PC-9 (cell line): ENCODE results near the gene MAN1C1. TPM values are rescaled to one million over a fixed set of nuclear protein-coding genes. Genes with fewer than 3 reads are reported as not detected.

ENCODE experiments used
- BruUV-seq: library from RNA; stranded (reverse); fragments of 400-500 nt; replicated peaks from 2 replicates; lab custom pipeline; 2021; lab: Mats Ljungman, UMichigan
- CTCF ChIA-PET: fragments of 300-600 bp; sonication (Branson Sonifier 250); formaldehyde crosslinking; loops from one replicate; lab custom pipeline; 2022; ENCODE audit warnings: antibody characterized with exemption; lab: Charles Lee
- POLR2A ChIA-PET: fragments of 300-600 bp; sonication (Branson Sonifier 250); formaldehyde crosslinking; loops from one replicate; lab custom pipeline; 2022; ENCODE audit warnings: antibody characterized with exemption; ENCODE audit not compliant: unreplicated experiment; lab: Charles Lee
- DNase-seq, 2 experiments: peaks; one replicate each; pipeline versions ENCODE4 v3.0.0 to v3.0.0-alpha.2; 2015 to 2022; ENCODE audit warnings: mixed read lengths in 1 of 2
- H2AFZ ChIP-seq: fragments of 200-600 bp; sonication (generic); 2 replicates; pipeline ENCODE4 v1.8.1; 2017; ENCODE audit warnings: antibody characterized with exemption
- H3F3A ChIP-seq: fragments of 200-600 bp; sonication (generic); 2 replicates; pipeline ENCODE4 v1.8.1; 2017; ENCODE audit warnings: antibody characterized with exemption, mild to moderate bottlenecking, low read depth; ENCODE audit not compliant: insufficient read depth
- H3K27ac ChIP-seq: fragments of 200-600 bp; sonication (generic); 2 replicates; pipeline ENCODE4 v1.6.1; 2016; ENCODE audit warnings: mixed run types
- H3K27me3 ChIP-seq: fragments of 200-600 bp; sonication (generic); 2 replicates; pipeline ENCODE4 v1.6.1; 2016; ENCODE audit warnings: low read depth, mixed run types; ENCODE audit not compliant: insufficient read depth
- H3K36me3 ChIP-seq: fragments of 200-600 bp; sonication (generic); 2 replicates; pipeline ENCODE4 v1.6.1; 2016; ENCODE audit warnings: low read depth, mixed run types
- H3K4me1 ChIP-seq: fragments of 200-600 bp; sonication (generic); replicated peaks from 2 replicates; pipeline ENCODE4 v1.6.1; 2016; ENCODE audit warnings: mixed run types; ENCODE audit not compliant: insufficient read depth
- H3K4me2 ChIP-seq: fragments of 200-600 bp; sonication (generic); 2 replicates; pipeline ENCODE4 v1.6.1; 2017; ENCODE audit warnings: mixed run types
- H3K4me3 ChIP-seq: fragments of 200-600 bp; sonication (generic); 2 replicates; pipeline ENCODE4 v1.6.1; 2016; ENCODE audit warnings: mixed run types
- H3K79me2 ChIP-seq: fragments of 200-600 bp; sonication (generic); 2 replicates; pipeline ENCODE4 v1.6.1; 2017; ENCODE audit warnings: low read depth, mixed run types
- H3K9me2 ChIP-seq: fragments of 200-600 bp; sonication (generic); 2 replicates; pipeline ENCODE4 v1.8.1; 2017; ENCODE audit warnings: mild to moderate bottlenecking; ENCODE audit not compliant: insufficient read depth
- H3K9me3 ChIP-seq: fragments of 200-600 bp; sonication (generic); 2 replicates; pipeline ENCODE4 v1.8.1; 2016; ENCODE audit warnings: low read depth; ENCODE audit not compliant: insufficient read depth
- H4K20me1 ChIP-seq: fragments of 200-600 bp; sonication (generic); 2 replicates; pipeline ENCODE4 v1.8.1; 2017; ENCODE audit not compliant: insufficient read depth
- EZH2 ChIP-seq: fragments of 200-600 bp; sonication (generic); IDR thresholded peaks from 2 replicates; pipeline ENCODE4 v1.8.0; 2017; ENCODE audit warnings: antibody characterized with exemption, low read depth
- intact Hi-C: fragments of 100-400 bp; cut with micrococcal nuclease; formaldehyde crosslinking; loops from one replicate; pipeline ENCODE4 v1.10.0; 2022; ENCODE audit not compliant: unreplicated experiment
- total RNA-seq: library from RNA; stranded (reverse); gene quantifications from 2 replicates; pipeline ENCODE4 v1.2.3, GENCODE V29; 2021
- TF ChIP-seq, protein P1 (sequence below): fragments of 200-600 bp; sonication (generic); conservative IDR thresholded peaks from 2 replicates; pipeline ENCODE4 v1.6.1; 2017; ENCODE audit warnings: mixed run types, antibody characterized with exemption, mild to moderate bottlenecking, moderate library complexity

MAN1C1 gene
- total RNA-seq, 1 experiment from 2014 or later, result 0.41 TPM

GRCh38 chr1:25750923-25751605 lies 134.5 kb downstream of the MAN1C1 start:
- Histone ChIP-seq H4K20me1 (no peaks in the 10 kb centered on the region), H3K4me2 (no peak overlapping the region), H3K9me3 (no peaks in the 10 kb centered on the region), H3K4me1 (no peaks in the 10 kb centered on the region), H3K36me3 (no peaks in the 10 kb centered on the region), H2AFZ (no peak overlapping the region), H3K79me2 (no peaks in the 10 kb centered on the region), H3K27me3 (no peaks in the 10 kb centered on the region), H3K4me3 (no peak overlapping the region), H3F3A (no peaks in the 10 kb centered on the region), H3K27ac (no peak overlapping the region), H3K9me2 (no peaks in the 10 kb centered on the region)
- TF ChIP-seq, protein P1, sequence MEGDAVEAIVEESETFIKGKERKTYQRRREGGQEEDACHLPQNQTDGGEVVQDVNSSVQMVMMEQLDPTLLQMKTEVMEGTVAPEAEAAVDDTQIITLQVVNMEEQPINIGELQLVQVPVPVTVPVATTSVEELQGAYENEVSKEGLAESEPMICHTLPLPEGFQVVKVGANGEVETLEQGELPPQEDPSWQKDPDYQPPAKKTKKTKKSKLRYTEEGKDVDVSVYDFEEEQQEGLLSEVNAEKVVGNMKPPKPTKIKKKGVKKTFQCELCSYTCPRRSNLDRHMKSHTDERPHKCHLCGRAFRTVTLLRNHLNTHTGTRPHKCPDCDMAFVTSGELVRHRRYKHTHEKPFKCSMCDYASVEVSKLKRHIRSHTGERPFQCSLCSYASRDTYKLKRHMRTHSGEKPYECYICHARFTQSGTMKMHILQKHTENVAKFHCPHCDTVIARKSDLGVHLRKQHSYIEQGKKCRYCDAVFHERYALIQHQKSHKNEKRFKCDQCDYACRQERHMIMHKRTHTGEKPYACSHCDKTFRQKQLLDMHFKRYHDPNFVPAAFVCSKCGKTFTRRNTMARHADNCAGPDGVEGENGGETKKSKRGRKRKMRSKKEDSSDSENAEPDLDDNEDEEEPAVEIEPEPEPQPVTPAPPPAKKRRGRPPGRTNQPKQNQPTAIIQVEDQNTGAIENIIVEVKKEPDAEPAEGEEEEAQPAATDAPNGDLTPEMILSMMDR, result no peak
- no peak for TF ChIP-seq EZH2
- ChIA-PET POLR2A (no interaction called here), CTCF (no interaction called here)
- intact Hi-C loops, result no loop called here
- no peak for DNase-seq
- no TSS peak for BruUV-seq

DNA sequence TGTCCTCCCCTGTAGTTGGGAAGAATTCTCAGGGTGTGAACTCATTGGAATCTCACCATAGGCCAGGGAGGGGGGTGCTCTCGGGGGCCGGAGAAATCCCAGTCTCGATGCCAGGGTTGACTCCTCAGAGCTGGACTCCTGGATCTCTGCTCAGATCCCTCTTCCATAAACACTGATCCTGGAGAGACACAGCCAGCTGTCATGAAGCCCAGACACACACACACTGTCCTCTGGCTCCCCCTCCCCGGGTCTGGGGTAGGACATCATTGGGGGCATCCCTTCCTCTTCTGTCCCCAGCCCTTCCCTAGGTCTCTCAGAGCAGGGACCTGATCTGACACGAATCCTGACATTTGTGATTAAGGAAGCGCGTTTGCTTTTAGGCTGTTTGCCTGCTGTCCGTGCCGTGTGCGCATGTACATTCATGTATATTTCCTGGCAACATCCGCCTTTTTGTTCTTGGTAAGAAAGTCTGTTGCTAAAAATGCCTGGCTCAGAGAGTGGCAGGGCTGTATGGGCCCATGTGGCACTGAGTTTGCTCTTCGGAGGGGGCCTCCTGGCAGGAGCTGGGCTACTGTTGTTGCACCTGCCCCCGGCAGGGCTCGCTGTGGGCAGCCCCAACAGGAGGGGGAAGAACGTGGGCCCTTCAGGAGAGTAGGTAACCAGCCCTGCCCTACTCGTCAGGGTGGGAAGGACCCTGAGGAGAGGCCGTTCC lies 138.0 kb downstream of the MAN1C1 start:
- POLR2A ChIA-PET, result interaction anchor here (0.6 kb wide), 1 partner anchor 1791 kb away, joined by 3 read pairs; no protein-coding TSS in a partner anchor
- no peak overlapping the region for H2AFZ ChIP-seq
- no peak overlapping the region for H3K27ac ChIP-seq
- TF ChIP-seq, protein P1, result no peak
- TF ChIP-seq EZH2, result no peak
- H3K4me2 ChIP-seq, result no peak overlapping the region
- H3K4me1 ChIP-seq, result no peaks in the 10 kb centered on the region
- intact Hi-C loops, result no loop called here
- no peaks in the 10 kb centered on the region for H3K9me2 ChIP-seq
- no peaks in the 10 kb centered on the region for H3K79me2 ChIP-seq
- no peaks in the 10 kb centered on the region for H3K36me3 ChIP-seq
- no peaks in the 10 kb centered on the region for H3K9me3 ChIP-seq
- BruUV-seq, result no TSS peak
- H4K20me1 ChIP-seq, result no peaks in the 10 kb centered on the region
- H3F3A ChIP-seq, result no peaks in the 10 kb centered on the region
- CTCF ChIA-PET, result no interaction called here
- H3K4me3 ChIP-seq, result no peak overlapping the region
- DNase-seq, result no peak
- no peaks in the 10 kb centered on the region for H3K27me3 ChIP-seq

DNA sequence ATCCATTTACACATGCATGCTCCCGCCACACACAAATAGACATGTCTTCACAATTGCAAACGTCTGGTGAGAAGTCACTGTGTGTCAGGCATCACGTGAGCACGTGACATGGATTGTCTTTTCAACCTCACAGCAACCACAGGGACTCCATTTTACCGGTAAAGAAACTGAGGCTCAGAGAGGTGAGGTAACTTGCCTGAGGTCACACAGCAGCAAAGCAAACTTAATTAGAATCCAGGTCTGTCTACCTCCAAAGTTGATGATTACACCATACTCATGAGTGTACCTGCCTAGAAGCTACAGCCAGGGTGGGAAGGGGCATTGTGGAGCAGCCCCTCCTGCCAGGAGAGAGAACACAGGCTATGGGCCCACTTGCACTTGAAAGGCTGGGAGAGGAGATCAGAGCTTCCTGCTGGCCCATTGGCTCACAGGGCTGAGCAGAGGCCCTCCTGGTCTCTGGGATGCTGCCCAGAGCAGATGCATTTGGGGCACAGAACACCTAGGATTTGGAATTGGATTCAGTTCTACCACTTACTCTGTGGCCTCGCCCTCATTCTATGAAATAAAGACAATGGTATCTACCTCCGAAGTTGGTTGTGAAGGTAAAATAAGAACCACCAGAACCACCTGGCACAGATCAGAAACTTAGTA lies 139.0 kb downstream of the MAN1C1 start:
- no peaks in the 10 kb centered on the region for H3K9me3 ChIP-seq
- H4K20me1 ChIP-seq, result no peaks in the 10 kb centered on the region
- H3K4me3 ChIP-seq, result no peak overlapping the region
- H3K4me1 ChIP-seq, result no peaks in the 10 kb centered on the region
- ChIA-PET CTCF (no interaction called here), POLR2A (no interaction called here)
- no peaks in the 10 kb centered on the region for H3K36me3 ChIP-seq
- H3K4me2 ChIP-seq, result no peak overlapping the region
- TF ChIP-seq EZH2, result no peak
- TF ChIP-seq, protein P1, result no peak
- H2AFZ ChIP-seq, result no peak overlapping the region
- no peaks in the 10 kb centered on the region for H3K79me2 ChIP-seq
- no peaks in the 10 kb centered on the region for H3K9me2 ChIP-seq
- no TSS peak for BruUV-seq
- no peaks in the 10 kb centered on the region for H3F3A ChIP-seq
- no peak for DNase-seq
- H3K27ac ChIP-seq, result no peak overlapping the region
- intact Hi-C loops, result no loop called here
- no peaks in the 10 kb centered on the region for H3K27me3 ChIP-seq
